Endodermal cell (in vitro differentiated cells): ENCODE data around the gene PINK1. TPM values are rescaled to one million over a fixed set of nuclear protein-coding genes. Genes with fewer than 3 reads are reported as not detected.

ENCODE experiments used
- DNase-seq: peaks from one replicate; pipeline ENCODE4 v3.0.0-alpha.2; 2017
- H3K27ac ChIP-seq: 2 replicates; pipeline ENCODE4 v1.5.1; 2013; ENCODE audit warnings: mild to moderate bottlenecking, low read depth, low read length, moderate library complexity
- H3K27me3 ChIP-seq: 2 replicates; pipeline ENCODE4 v1.6.1; 2013; ENCODE audit warnings: mild to moderate bottlenecking, low read length, moderate library complexity; ENCODE audit not compliant: insufficient read depth, control insufficient read depth, poor library complexity, severe bottlenecking
- H3K36me3 ChIP-seq: 2 replicates; pipeline ENCODE4 v1.7.0; 2013; ENCODE audit warnings: mild to moderate bottlenecking, low read length, moderate library complexity; ENCODE audit not compliant: control insufficient read depth, insufficient read depth
- H3K4me1 ChIP-seq: one replicate; pipeline ENCODE4 v1.7.0; 2013; ENCODE audit warnings: low read length; ENCODE audit not compliant: control insufficient read depth, insufficient read depth
- H3K4me3 ChIP-seq: 2 replicates; pipeline ENCODE4 v1.5.1; 2013; ENCODE audit warnings: mild to moderate bottlenecking, low read length, moderate library complexity
- H3K9ac ChIP-seq: 2 replicates; pipeline ENCODE4 v1.6.1; 2013; ENCODE audit warnings: mild to moderate bottlenecking, low read length, moderate library complexity; ENCODE audit not compliant: poor library complexity, severe bottlenecking; ENCODE audit errors: extremely low read depth
- H3K9me3 ChIP-seq: 2 replicates; pipeline ENCODE4 v1.6.1; 2013; ENCODE audit warnings: mild to moderate bottlenecking, low read length, moderate library complexity; ENCODE audit not compliant: control insufficient read depth
- H3K27ac Mint-ChIP-seq: 2 replicates; pipeline ENCODE4 v1.8.0; 2020; ENCODE audit warnings: mixed read lengths
- H3K27me3 Mint-ChIP-seq: 2 replicates; pipeline ENCODE4 v1.8.0; 2021; ENCODE audit warnings: mild to moderate bottlenecking, mixed read lengths; ENCODE audit not compliant: insufficient read depth
- H3K36me3 Mint-ChIP-seq: 2 replicates; pipeline ENCODE4 v1.8.0; 2020; ENCODE audit warnings: low read depth, mixed read lengths
- H3K4me1 Mint-ChIP-seq: 2 replicates; pipeline ENCODE4 v1.8.0; 2020; ENCODE audit warnings: mixed read lengths
- H3K4me3 Mint-ChIP-seq: 2 replicates; pipeline ENCODE4 v1.8.0; 2020; ENCODE audit warnings: mild to moderate bottlenecking, moderate library complexity, mixed read lengths
- H3K9me3 Mint-ChIP-seq: 2 replicates; pipeline ENCODE4 v1.8.0; 2020; ENCODE audit warnings: mild to moderate bottlenecking, mixed read lengths
- CTCF ChIP-seq: fragments of 200-600 bp; sonication (generic); conservative IDR thresholded peaks from 2 replicates; pipeline ENCODE4 v1.5.0; 2021; ENCODE audit warnings: antibody characterized with exemption, mild to moderate bottlenecking
- WGBS, 2 experiments: methylation state at CpG; one replicate each; pipeline versions ENCODE4 v1.1.5 to v1.1.7; 2013; ENCODE audit warnings: missing lambda C conversion rate in 2 of 2, mixed read lengths in 1 of 2; ENCODE audit not compliant: insufficient coverage in 1 of 2, insufficient read length in 1 of 2; 5-methylcytosine and 5-hydroxymethylcytosine counted together
- total RNA-seq, 2 donors: library from RNA; stranded (reverse); fragmentation: NEBNext Ultra II Directional in 1 of 2; extraction: Animal tissue kit (Norgen Biotek cat#: 25700) in 1 of 2; gene quantifications; 2 replicates in 1 of 2; 3 replicates in 1 of 2; pipeline ENCODE4 v1.2.1, GENCODE V29; 2021

PINK1 gene
- total RNA-seq, 2 donors from 2014 or later = 26.3 to 27.7 TPM

DNA sequence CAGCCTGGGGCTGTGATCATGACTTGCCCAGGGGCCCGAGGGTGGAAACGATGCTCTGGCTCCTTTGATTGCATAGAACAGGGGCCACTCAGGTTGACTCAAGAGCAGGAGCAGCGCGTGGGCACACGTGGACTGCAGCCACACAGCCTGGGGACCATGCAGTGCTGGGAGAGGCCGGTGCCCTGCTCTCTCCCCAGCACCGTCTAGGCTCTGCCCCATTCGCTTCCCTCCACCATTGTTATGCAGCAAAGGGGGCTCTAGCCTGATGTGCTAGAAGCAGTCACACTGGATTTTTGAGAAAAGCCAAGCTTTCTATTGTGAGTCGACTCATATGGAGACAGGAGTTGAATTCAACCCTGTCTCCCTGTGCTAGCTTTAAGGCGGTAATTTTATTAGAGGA is 8.7 kb downstream of the PINK1 start:
- Mint-ChIP-seq H3K4me1 (no peaks in the 10 kb centered on the region), H3K36me3 (peaks cover 37% of the 10 kb centered on the region), H3K27ac (no peak overlapping the region), H3K27me3 (no peaks in the 10 kb centered on the region), H3K4me3 (no peak overlapping the region), H3K9me3 (no peaks in the 10 kb centered on the region)
- Histone ChIP-seq H3K27me3 (no peaks in the 10 kb centered on the region), H3K9ac (no peak overlapping the region), H3K4me1 (no peaks in the 10 kb centered on the region), H3K27ac (no peak overlapping the region), H3K4me3 (no peak overlapping the region), H3K36me3 (peaks cover 11% of the 10 kb centered on the region), H3K9me3 (no peaks in the 10 kb centered on the region)
- no peak for DNase-seq
- TF ChIP-seq CTCF = no peak
- WGBS, 2 experiments = 84 to 88% methylated on average over 10 of the region's 10 CpGs

DNA sequence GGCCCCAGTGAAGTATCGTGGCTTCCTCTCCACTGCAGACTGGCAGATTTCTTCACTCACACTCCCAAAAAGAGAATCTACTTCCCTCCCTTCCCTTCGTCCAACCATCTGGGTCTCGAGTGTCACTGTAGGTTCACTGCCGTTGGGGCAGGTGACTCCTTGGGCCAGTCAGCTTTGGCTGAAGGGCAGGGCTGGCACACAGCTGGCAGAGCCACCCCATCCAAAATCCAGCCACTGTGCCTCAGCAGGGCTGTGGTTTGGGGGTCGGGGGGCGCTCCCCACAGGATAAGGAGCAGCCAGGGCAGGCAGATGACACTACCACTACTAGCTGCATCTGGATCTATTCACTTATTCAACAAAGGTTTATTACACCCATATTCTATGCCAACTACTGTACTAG is 9.8 kb downstream of the PINK1 start:
- H3K36me3 ChIP-seq = peaks cover 11% of the 10 kb centered on the region
- no peak overlapping the region for H3K27ac ChIP-seq
- no peak for TF ChIP-seq CTCF
- H3K9me3 ChIP-seq = no peaks in the 10 kb centered on the region
- no peak for DNase-seq
- no peak overlapping the region for H3K4me3 ChIP-seq
- H3K27me3 ChIP-seq = no peaks in the 10 kb centered on the region
- H3K4me1 Mint-ChIP-seq = no peaks in the 10 kb centered on the region
- no peaks in the 10 kb centered on the region for H3K4me1 ChIP-seq
- H3K9me3 Mint-ChIP-seq = no peaks in the 10 kb centered on the region
- 93 to 100% methylated on average over 3 to 6 of the region's 6 CpGs for WGBS, 2 experiments
- H3K27me3 Mint-ChIP-seq = no peaks in the 10 kb centered on the region
- no peak overlapping the region for H3K9ac ChIP-seq
- H3K36me3 Mint-ChIP-seq = peaks cover 40% of the 10 kb centered on the region
- no peak overlapping the region for H3K4me3 Mint-ChIP-seq
- H3K27ac Mint-ChIP-seq = no peak overlapping the region

DNA sequence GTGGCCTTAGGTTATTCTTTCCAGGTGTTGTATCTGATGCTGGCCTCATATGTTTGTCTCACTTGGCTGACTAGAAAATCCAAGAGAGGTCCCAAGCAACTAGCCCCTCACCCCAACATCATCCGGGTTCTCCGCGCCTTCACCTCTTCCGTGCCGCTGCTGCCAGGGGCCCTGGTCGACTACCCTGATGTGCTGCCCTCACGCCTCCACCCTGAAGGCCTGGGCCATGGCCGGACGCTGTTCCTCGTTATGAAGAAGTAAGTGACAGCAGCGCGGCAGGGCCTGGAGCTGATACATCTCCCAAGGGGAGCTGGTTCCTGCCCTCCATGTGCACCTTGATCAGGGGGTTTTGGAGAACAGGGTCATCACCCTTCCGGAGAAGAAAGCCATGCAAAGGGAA is 11.2 kb downstream of the PINK1 start:
- Histone ChIP-seq H3K27me3 (no peaks in the 10 kb centered on the region), H3K4me3 (no peak overlapping the region), H3K4me1 (no peaks in the 10 kb centered on the region), H3K36me3 (peaks cover 20% of the 10 kb centered on the region), H3K9me3 (no peaks in the 10 kb centered on the region), H3K27ac (no peak overlapping the region), H3K9ac (no peak overlapping the region)
- Mint-ChIP-seq H3K27me3 (no peaks in the 10 kb centered on the region), H3K9me3 (no peaks in the 10 kb centered on the region), H3K4me1 (no peaks in the 10 kb centered on the region), H3K36me3 (peaks cover 41% of the 10 kb centered on the region), H3K4me3 (no peak overlapping the region), H3K27ac (no peak overlapping the region)
- no peak for TF ChIP-seq CTCF
- 94 to 96% methylated on average over 13 of the region's 13 CpGs for WGBS, 2 experiments
- no peak for DNase-seq
